ENCODE results near the gene GNLY.

DNA sequence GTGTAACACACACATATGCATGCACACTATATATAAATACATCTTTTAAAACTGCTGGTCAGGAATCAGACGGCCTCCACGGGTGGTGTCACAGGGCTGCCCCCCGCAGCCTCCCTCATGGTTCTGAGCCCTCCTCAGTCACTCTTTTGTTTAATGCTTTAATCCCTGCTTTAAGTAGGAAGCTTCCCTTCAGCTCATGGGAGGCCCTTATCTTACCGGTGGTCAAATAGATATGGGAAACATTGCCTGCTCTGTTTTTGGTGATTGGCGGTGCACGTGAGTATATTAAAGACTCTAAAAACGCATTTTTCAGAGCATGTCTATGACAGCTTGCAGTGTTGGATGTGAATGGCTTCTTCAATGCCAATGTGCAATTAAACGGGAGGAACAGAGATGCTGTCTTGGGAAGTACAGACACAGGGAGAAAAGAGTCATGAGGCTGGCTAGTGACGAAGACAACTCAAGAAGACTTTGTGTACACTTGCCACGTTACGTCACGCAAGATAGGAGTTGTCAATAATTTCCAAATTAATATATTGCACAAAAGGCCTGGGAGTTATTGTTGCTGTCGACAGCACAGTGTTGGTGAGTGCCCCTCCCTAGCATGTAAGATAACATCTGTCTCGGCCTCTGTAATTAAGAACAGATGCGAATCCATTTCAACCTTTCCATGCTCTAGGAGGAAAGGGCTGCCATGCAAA lies 23.3 kb downstream of the GNLY start:
- TF ChIP-seq YY1 (IDR thresholded peaks at IDR 0.05; ENCODE audit: insufficient read depth, insufficient read length) (no peak), SUZ12 (IDR thresholded peaks at IDR 0.05; ENCODE audit: extremely low read depth, insufficient read depth, insufficient read length) (no peak), ZNF274 (IDR thresholded peaks at IDR 0.05; ENCODE audit: low read depth, low read length) (no peak)

Measured in NT2/D1 (cell line).